HG02943 (cell line): ENCODE results near the gene FGF1.

Source experiments
- ATAC-seq: cut with Tn5 transposase; IDR thresholded peaks from one replicate; pipeline ENCODE4 v1.9.1; 2021; ENCODE audit warnings: mild to moderate bottlenecking, low read depth, moderate library complexity; ENCODE audit not compliant: unreplicated experiment

FGF1 gene

DNA sequence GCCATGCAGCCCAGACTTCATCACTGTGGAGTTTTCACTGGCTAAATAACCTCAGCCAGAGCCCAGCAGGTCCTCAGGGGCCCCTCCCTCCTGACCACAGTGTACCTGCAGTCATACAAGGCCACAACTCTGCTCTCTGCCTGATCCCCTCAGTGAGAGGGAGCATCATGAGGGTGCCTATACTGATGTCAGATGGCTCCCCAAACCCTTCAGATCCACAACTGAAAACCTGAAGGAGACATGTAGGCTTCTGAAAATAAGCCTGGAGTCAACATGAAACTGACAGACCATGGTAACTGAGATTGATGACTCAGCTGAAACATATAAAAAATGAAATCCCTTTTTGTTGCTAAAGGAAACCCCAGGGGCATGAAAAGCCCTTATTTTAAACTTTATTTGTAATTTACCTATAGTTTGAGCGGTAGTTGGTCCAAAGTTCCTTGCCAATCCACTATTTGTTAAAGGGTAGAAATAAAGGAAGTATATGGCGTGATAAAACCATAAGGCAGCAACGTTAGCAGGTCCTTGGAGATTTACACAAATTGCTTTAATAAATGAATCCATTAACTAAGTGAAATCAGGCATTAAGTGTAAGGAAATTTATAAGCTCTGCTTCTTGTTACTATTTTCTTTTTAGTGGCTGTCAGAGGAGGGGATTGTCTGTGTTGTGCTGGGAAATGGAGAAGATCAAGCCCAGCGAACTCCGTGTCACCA, 68.3 kb downstream of the FGF1 start:
- no peak for ATAC-seq

DNA sequence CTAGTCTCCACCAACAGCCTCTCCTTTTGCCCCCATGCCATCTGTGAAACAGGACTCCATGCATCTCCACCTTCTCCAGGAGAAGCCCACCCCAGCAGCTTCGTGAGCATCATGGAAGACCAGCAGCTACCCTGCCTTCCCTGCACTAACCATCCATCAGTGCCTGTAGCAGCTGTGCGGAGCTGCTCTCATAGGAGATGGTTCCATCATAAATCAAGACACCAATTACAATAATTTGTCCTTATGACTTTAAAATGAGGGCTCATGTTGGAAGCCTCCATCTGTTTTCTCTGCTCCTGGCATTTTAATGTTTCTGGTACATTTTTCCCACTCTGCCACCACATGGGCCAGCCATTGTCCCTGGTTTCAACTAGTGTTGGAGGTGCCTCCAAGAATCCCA, 69.9 kb downstream of the FGF1 start:
- ATAC-seq = no peak

DNA sequence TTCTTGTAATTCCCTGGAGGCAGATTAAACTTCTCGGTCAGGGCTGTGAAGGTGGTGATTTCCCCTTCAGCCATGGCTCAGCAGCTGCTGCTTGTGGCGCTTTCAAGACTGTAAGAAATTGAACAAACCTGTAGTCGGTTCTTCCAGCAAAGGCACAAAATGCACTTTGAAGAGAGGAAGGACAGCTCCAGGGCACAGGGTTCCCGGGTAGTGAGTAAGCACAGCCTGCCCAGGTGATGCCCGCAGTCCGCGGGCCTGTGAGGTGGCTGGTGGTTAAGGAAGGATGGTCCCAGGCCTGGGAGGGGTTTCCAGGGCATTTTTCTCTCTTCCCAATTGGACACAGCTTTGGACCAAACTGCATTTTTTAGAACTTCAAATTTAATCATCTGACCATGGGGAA, 71.8 kb downstream of the FGF1 start:
- no peak for ATAC-seq

GRCh38 chr5:142613271-142613671, 72.6 kb downstream of the FGF1 start:
- no peak for ATAC-seq

DNA sequence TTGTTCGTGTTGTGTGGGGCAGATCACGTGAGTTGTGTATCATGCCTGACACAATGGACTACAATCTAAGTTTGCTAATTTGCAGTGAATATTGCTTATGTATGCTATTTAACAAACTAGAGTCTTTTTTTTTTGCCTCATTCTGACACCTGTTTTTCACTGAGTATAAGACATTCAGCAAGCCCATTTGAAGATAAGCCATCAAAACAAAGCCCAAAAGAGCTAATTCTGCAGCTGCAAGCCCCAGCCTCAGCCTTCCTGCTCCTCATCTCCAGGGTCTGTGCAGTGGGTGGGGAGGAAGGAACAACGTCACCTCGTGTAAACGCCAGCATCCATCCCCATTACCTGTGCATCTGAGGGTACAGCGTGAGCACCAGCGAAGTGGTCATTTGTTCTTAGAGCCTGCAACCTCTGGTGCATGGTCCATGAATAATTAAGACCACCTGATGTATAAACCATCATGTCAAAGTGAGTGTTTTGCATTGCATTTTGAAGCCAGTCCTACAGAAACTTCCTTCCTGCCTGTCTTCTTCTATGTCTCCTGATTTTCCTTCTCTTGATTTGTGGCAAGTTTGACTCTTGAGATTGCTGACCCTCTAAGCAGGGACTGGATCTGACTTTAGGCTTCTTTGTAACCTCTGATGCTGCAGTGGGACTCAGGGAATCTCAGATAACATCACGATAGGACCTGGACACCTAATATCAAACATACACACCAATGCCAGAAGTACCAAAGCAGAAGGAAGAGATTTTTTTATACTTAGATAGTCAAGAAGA, 73.2 kb downstream of the FGF1 start:
- no peak for ATAC-seq

GRCh38 chr5:142611154-142611553, 74.7 kb downstream of the FGF1 start:
- ATAC-seq = peak; percentile 89

- ATAC-seq = no peak
These were observed 75.5 kb downstream of the FGF1 start for GRCh38 chr5:142610176-142611001.

DNA sequence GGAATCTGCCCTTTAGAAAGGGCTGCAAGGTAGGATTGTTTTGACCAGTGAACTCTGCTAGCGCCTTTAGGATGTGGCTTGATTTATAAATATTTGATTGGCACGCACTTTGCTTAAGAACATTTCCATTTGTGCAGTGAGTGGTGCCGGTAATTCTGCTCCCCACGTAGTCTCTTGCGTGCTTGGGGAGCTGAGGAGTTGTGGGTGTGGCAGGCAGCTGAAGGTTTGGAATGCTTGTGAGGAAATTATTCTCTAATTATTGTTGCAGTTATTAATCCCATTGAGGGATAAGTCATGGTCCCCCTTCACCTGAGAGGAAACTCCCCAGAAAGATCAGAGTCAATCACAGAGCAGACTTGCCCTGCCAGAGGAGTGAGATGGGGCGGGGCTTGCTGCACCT, 76.7 kb downstream of the FGF1 start:
- ATAC-seq = no peak

DNA sequence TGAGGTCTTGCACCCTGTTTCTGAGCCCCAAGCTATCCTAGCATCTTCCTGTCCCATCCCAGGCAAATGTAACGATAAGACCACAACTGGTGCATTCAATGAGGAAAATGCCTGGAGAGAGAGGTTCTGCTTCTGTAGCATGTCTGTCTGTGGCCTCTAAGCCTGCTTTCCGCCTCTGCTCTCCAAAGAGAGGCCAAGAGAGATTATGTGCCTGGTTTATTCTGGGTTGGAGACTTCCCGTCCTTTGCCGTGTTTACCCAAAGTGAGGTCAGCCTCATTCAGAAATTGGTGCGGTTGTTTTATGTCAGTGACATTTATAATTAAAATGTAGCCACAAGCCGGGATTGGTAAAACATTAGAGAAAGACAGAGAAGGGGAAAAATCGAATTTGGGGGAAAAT, 77.8 kb downstream of the FGF1 start:
- ATAC-seq = no peak

- ATAC-seq = no peak
These were observed 80.3 kb downstream of the FGF1 start for GRCh38 chr5:142605611-142606010.

DNA sequence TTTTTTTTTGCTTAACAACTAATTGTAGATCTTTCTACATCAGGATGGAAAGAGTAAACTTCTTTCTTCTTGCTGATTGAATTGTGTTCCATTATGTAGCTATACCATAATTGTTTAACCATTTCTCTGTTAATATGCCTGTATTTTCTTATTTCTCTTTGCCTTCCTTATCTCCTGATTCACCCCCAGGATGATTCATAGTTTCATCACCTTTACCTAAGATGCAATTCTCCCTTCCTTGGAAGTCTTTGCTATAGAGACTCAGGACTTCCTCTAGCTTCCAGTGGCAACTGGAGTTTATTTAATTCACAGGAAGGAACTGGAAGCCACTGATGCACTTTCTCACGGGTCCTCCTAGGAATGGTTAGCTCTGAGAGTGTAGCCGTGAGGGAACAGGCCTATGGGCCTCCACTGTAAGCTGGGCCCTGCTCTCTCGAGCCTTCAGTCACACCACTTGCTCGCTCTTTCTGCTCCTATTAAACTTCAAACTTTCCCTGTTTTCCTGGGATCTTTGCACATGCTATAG, 83.1 kb downstream of the FGF1 start:
- ATAC-seq = no peak

DNA sequence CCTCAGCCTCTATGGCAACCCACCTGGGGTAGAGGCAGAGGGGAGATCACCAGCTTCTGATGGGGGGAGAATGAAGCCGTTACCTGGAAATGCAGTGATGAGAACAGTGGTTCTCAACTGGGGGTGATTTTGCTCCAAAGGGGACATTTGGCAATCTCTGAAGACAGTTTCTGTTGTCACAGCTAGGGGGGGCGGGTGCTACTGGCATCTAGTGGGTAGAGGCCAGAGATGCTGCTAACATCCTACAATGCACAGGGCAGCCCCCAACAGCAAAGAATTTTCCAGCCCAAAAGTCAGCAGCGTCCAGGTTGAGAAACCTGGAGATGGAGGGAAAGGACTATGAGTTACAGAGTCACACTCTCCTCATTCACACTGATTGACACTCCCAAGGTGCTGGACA, 84.5 kb downstream of the FGF1 start:
- ATAC-seq = no peak

DNA sequence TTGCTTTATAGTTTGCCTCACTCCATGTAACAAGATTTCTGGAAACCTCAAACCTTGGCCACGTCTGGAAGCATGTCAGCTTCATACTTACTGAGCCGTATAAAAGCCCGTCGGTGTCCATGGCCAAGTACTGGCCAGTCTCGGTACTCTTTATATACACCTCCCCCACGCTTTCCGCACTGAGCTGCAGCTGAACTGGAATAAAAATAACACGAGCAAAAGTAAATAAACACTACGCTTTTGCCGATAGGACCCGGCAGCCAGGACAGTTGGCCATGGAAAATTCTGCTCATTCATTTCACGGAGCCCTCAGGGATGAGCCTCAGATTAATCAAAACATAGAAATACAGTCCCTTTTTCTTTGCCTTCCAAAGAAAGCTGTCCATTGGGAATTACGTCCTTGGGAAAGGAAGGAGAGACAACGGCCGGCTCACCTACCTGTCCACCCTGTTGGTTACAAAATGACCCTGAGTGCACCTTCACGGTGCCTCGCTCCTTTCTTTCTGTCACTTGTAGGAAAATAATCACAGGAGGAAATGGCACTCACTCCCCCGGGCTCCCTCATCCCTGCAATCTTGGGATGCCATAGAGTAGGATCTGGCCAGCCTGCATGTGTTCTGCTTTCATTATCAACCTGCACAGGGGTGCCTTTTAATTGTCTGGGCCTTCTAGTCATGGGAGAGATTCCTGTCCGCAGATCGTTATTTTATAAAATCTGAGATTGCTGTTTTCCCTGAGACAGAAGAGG, 85.1 kb downstream of the FGF1 start:
- ATAC-seq = no peak

DNA sequence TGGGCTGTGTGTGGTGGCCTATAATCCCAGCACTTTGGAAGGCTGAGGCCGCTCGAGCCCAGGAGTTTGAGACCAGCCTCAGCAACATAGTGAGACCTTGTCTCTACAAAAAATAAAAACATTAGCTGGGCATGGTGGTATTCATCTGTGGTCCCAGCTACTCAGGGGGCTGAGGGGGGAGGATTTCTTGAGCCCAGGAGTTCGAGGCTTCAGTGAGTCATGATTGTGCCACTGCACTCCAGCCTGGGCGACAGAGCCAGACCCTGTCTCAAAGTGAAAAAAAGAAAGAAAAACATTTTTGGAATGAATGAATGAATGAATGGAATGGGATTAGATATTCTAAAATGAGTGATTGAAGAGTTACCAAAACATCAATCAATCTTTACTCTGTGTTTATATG, 85.8 kb downstream of the FGF1 start:
- ATAC-seq = no peak

- no peak for ATAC-seq
These were observed 87.6 kb downstream of the FGF1 start for GRCh38 chr5:142598338-142598700.

- no peak for ATAC-seq
These were observed 88.1 kb downstream of the FGF1 start for GRCh38 chr5:142597546-142598337.

DNA sequence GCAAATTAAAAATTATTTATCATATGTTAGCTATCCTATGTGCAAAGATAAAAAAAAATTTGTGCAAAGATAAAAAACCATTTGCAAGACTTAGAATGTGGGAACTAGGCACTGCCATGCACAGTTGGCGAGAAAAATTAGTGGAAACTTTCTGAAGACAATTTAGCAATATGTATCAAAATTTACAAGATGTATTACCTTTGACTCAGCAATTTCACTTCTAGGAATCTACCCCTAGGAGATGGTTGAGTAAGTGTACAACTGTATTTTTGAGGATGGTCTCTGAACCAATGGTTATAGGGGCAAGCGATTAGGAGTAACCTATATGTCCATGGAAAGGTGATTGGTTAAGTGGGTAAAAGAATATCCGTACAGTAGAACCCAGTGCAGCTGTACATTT, 88.9 kb downstream of the FGF1 start:
- ATAC-seq = no peak

DNA sequence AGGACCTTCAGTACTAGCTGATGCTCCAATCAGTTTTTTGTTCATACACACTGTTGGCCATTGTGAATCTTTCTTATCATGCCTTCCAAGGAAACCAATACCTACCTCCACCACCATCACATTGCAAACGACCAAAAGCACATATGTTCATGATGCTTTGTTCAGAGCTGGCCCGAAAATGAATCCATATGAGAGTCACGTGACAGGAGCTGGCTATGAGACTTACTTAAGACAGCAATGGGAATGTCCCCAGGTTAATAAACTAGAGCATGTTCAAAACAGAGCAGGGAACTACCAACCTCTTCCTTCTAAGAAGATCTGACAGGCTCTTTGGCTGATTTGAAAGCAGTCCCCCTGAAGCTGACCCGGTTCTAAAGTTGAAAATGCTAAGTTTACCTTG, 93.5 kb downstream of the FGF1 start:
- ATAC-seq = no peak

GRCh38 chr5:142590451-142591231, 95.2 kb downstream of the FGF1 start:
- no peak for ATAC-seq
